Suprapubic skin (tissue), 4 donors: Measurements from ENCODE around the gene TMEM131L. TPM values are rescaled to one million over a fixed set of nuclear protein-coding genes. Genes with fewer than 3 reads are reported as not detected.

Experiments
- DNase-seq, 2 donors: peaks; one replicate each; pipeline ENCODE4 v3.0.0-alpha.2; 2019; ENCODE audit warnings: low spot score in 2 of 2
- H3K27ac ChIP-seq: fragments of 200-600 bp; sonication (generic); one replicate; pipeline ENCODE4 v1.5.1; 2019
- H3K27me3 ChIP-seq: fragments of 200-600 bp; sonication (generic); one replicate; pipeline ENCODE4 v1.5.1; 2019
- H3K36me3 ChIP-seq: fragments of 200-600 bp; sonication (generic); one replicate; pipeline ENCODE4 v1.5.1; 2019
- H3K4me1 ChIP-seq: fragments of 200-600 bp; sonication (generic); one replicate; pipeline ENCODE4 v1.5.1; 2019
- H3K4me3 ChIP-seq: fragments of 200-600 bp; sonication (generic); one replicate; pipeline ENCODE4 v1.5.1; 2019; ENCODE audit warnings: mild to moderate bottlenecking
- H3K9me3 ChIP-seq: fragments of 200-600 bp; sonication (generic); one replicate; pipeline ENCODE4 v1.5.1; 2019
- EP300 ChIP-seq: sonication (generic); formaldehyde crosslinking; IDR thresholded peaks from one replicate; pipeline ENCODE4 v1.6.1; 2017; ENCODE audit warnings: antibody characterized with exemption
- POLR2A ChIP-seq, 2 donors: fragments of 450-650 bp; IDR thresholded peaks; one replicate each; pipeline ENCODE4 v1.6.1; 2017; ENCODE audit warnings: antibody characterized with exemption in 2 of 2, mild to moderate bottlenecking in 2 of 2, moderate library complexity in 2 of 2
- POLR2AphosphoS5 ChIP-seq, 3 donors: sonication (generic); formaldehyde crosslinking; IDR thresholded peaks; one replicate each; pipeline ENCODE4 v1.6.1; 2017; ENCODE audit warnings: antibody characterized with exemption in 3 of 3
- WGBS: methylation state at CpG from one replicate; pipeline ENCODE4 v1.1.5; 2018; 5-methylcytosine and 5-hydroxymethylcytosine counted together
- total RNA-seq, 4 donors: library from RNA; depleted of rRNA; stranded (reverse); fragments of >200 nt; gene quantifications; one replicate each; pipeline ENCODE4 v1.1.0, GENCODE V29; 2016
- TF ChIP-seq, protein P1 (sequence below), 2 donors: fragments of 200-600 bp in 1 of 2; fragments of 450-650 bp in 1 of 2; sonication (generic) in 1 of 2; IDR thresholded peaks; one replicate each; pipeline ENCODE4 v1.5.1; 2016 to 2019; ENCODE audit warnings: antibody characterized with exemption in 2 of 2, mild to moderate bottlenecking in 1 of 2, moderate library complexity in 1 of 2

TMEM131L gene
- total RNA-seq, 4 donors from 2014 or later = 13.5 to 25.0 (median 17.2) TPM

DNA sequence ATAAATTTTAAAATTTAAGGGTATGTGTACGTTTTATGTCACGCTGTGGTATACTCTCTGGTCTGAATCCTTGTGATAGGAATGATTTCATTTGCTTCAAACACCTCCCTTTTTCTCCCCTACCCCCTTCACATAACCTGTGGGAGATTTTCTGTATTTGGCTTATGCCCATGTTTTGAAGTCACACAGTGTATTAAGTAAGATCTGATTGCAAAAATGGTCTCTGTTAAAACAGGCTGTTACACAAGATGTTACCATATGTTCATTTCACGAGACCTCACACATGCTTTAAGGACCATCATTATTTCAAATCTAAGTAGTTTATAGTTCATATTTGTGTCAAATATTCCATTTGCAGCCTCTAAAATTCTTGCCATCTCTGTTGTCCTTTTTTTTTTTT is 63.5 kb downstream of the TMEM131L start:
- Histone ChIP-seq H3K4me3 (no peak overlapping the region), H3K4me1 (peaks cover 16% of the 10 kb centered on the region), H3K27me3 (no peaks in the 10 kb centered on the region), H3K36me3 (no peaks in the 10 kb centered on the region), H3K27ac (no peak overlapping the region), H3K9me3 (no peaks in the 10 kb centered on the region)
- no peak for TF ChIP-seq POLR2A (IDR thresholded peaks at IDR 0.05)
- no peak for TF ChIP-seq EP300
- DNase-seq = no peak
- WGBS = 87% methylated on average over 3 of the region's 3 CpGs

DNA sequence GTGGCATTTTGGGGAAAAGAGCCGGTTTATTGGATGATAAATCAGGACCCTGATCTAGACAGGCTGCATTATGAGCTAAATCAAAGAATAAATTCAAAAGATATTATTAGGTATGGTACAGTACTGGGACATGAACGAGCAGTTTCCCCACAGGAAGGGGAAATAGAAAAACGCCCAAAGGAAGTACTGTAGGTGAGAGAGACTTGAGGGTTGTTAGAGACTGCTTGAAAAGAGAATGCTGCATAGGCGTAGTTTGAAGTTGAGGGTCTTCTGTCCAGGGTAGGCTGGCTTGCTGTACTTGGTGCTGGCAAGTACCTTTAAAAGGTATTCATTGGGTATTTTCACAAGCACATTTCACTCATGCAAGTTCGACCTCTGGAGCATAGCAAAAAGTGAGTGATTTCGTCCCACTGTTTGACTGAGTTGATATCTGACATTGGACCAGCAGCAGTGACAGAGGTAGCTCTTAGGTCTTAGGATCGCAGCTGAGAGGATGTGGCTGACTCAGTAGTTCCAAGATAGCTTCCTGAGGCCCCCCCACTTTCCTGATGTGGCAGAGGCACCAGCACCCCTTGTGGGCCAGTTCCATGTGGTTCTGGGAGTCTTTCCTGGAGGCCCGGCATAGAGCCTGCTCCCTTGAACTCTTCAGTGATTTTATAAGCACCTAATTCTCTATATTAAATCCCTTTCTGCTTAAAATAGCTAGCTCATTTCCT is 64.3 kb downstream of the TMEM131L start:
- Histone ChIP-seq H3K4me1 (peaks cover 16% of the 10 kb centered on the region), H3K36me3 (no peaks in the 10 kb centered on the region), H3K9me3 (no peaks in the 10 kb centered on the region), H3K27ac (no peak overlapping the region), H3K4me3 (no peak overlapping the region), H3K27me3 (no peaks in the 10 kb centered on the region)
- 68% methylated on average over 8 of the region's 8 CpGs for WGBS
- no peak for DNase-seq
- TF ChIP-seq, protein P1, sequence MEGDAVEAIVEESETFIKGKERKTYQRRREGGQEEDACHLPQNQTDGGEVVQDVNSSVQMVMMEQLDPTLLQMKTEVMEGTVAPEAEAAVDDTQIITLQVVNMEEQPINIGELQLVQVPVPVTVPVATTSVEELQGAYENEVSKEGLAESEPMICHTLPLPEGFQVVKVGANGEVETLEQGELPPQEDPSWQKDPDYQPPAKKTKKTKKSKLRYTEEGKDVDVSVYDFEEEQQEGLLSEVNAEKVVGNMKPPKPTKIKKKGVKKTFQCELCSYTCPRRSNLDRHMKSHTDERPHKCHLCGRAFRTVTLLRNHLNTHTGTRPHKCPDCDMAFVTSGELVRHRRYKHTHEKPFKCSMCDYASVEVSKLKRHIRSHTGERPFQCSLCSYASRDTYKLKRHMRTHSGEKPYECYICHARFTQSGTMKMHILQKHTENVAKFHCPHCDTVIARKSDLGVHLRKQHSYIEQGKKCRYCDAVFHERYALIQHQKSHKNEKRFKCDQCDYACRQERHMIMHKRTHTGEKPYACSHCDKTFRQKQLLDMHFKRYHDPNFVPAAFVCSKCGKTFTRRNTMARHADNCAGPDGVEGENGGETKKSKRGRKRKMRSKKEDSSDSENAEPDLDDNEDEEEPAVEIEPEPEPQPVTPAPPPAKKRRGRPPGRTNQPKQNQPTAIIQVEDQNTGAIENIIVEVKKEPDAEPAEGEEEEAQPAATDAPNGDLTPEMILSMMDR (IDR thresholded peaks at IDR 0.05) = no peak
- TF ChIP-seq POLR2AphosphoS5 (IDR thresholded peaks at IDR 0.05) (no peak), POLR2A (IDR thresholded peaks at IDR 0.05) (no peak), EP300 (no peak)

DNA sequence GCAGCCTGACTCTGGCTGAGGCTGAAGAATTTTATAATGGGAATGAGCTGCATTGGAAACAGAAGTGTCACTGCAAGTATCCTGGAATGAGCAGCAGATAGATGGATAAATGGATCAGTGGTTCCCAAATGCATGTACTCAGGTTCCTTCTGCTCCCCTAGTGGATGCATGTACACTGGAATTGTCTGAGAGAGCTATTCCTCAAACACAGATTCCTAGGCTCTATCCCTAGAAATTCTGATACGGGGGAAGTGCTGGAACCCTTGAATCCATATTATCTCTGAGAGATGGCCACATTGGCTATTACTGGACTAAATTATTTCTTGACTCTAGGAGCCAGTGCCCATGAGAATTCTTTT is 64.8 kb downstream of the TMEM131L start:
- no peak for TF ChIP-seq POLR2AphosphoS5 (IDR thresholded peaks at IDR 0.05)
- TF ChIP-seq, protein P1 (IDR thresholded peaks at IDR 0.05) = no peak
- H3K4me1 ChIP-seq = peaks cover 21% of the 10 kb centered on the region
- H3K4me3 ChIP-seq = no peak overlapping the region
- WGBS = 88% methylated on average over 1 of the region's 1 CpG
- no peaks in the 10 kb centered on the region for H3K27me3 ChIP-seq
- H3K36me3 ChIP-seq = no peaks in the 10 kb centered on the region
- H3K27ac ChIP-seq = no peak overlapping the region
- DNase-seq = no peak
- H3K9me3 ChIP-seq = no peaks in the 10 kb centered on the region

DNA sequence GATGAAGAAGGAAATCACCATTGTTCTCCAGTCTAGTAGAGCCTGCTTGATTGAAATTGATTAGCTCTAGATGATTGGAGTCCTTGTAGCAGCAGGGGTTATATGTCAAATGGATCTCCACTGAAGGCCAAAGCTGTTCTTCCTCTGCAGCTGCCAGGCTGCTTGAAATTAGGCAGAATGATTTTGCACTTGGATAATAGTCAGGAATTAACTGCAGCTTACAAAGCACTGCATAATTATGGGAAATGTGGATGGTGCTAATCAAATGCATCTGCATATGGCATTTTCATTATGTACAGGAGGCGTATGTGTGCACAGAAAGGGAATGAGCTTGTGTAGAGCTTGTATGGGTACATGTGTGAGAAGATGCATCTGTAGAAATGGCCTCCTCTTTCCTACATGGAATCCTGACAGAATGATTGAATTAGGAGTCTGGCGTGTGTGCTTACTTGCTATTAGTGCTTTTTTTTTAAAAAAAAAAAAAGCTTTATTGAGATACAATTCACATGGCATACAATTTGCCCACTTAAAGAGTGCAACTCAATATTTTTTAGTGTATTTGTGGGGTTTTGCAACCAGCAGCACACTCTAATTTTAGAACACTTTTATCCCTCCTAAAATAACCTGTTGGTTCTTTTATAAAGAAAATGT is 65.9 kb downstream of the TMEM131L start:
- Histone ChIP-seq H3K4me3 (no peak overlapping the region), H3K27ac (no peak overlapping the region), H3K4me1 (peaks cover 28% of the 10 kb centered on the region), H3K27me3 (no peaks in the 10 kb centered on the region), H3K9me3 (no peaks in the 10 kb centered on the region), H3K36me3 (no peaks in the 10 kb centered on the region)
- TF ChIP-seq POLR2AphosphoS5 (IDR thresholded peaks at IDR 0.05) = no peak
- TF ChIP-seq POLR2A (IDR thresholded peaks at IDR 0.05) = no peak
- TF ChIP-seq, protein P1 (IDR thresholded peaks at IDR 0.05) = no peak
- TF ChIP-seq EP300 = no peak
- no peak for DNase-seq
- WGBS = 69% methylated on average over 2 of the region's 2 CpGs

DNA sequence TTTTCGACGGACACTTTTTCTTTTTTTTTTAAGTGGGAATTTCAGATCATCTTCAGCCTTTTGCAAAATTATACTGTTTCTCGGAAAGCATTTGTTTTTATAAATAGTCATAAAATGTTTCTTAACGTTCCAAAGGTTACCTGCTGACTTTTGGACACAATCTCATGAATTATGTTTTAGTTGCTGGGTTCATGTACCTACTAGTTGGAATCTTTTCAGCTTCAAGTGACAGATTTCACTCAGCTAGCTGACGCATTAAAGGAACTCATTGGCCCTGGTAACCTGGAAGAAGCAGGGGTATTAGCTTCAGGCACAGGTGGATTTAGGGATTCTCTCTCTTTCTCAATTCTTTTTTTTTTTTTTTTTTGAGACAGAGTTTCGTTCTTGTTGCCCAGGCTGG is 66.5 kb downstream of the TMEM131L start:
- Histone ChIP-seq H3K4me1 (peaks cover 28% of the 10 kb centered on the region), H3K9me3 (no peaks in the 10 kb centered on the region), H3K4me3 (no peak overlapping the region), H3K36me3 (no peaks in the 10 kb centered on the region), H3K27ac (no peak overlapping the region), H3K27me3 (no peaks in the 10 kb centered on the region)
- WGBS = 84% methylated on average over 6 of the region's 6 CpGs
- TF ChIP-seq, protein P1 (IDR thresholded peaks at IDR 0.05) = no peak
- no peak for TF ChIP-seq POLR2A (IDR thresholded peaks at IDR 0.05)
- no peak for TF ChIP-seq EP300
- no peak for TF ChIP-seq POLR2AphosphoS5 (IDR thresholded peaks at IDR 0.05)
- DNase-seq = no peak
